RPMI7951 (cell line): ENCODE results near the gene PPP6R2. TPM values are rescaled to one million over a fixed set of nuclear protein-coding genes. Genes with fewer than 3 reads are reported as not detected.
"Not testable (repeated sequence)": the region's sequence is repeated elsewhere in the genome, so short reads cannot be mapped to it uniquely, and the experiment has no call there.

ENCODE experiments used
- DNase-seq: peaks from one replicate; pipeline ENCODE4 v3.0.0-alpha.2; 2012; ENCODE audit warnings: low read depth
- total RNA-seq: library from RNA; depleted of rRNA; stranded (reverse); fragments of >200 nt; shearing (Covaris generic); gene quantifications from 2 replicates; pipeline ENCODE4 v1.2.3, GENCODE V29; 2014

The PPP6R2 gene
- total RNA-seq, 1 experiment from 2014 or later: 15.3 TPM

DNA sequence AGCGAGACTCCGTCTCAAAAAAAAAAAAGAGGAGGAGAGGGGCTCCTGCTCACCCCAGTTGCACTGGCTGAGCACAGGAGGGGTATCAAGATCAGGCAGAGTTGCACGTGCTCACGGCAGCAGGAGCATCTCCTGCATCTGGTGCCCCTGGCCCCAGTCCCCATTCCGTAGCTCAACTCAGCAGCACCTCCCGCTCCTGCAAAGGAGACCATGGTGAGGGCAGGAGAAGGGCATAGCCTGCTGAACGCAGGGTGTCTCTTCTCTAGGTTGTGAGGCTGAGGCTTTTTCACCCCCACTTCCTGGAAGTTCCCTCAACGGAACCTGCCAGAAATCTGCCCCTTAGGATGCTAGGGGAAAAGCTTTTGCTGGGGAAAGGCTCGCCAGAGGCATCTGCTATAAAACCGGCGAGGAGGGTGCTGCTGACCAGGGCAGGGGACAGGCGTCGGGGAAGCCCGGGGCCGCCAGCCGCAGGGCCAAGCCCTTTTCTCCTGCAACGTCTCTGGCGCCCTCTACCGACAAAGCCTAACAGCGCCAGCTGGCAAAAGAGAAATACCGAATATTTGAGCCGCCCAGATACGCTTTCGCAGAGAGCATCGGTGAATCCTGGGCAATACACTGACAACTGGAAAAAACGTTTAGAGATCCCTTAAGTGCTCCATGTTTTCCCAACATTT lies 1.0 kb upstream of the PPP6R2 start:
- DNase-seq: peak; percentile 78

GRCh38 chr22:50343541-50343935 lies 411 bp downstream of the PPP6R2 start:
- no peak for DNase-seq

GRCh38 chr22:50346470-50346869 lies 3.3 kb downstream of the PPP6R2 start:
- DNase-seq: no peak

- no peak for DNase-seq
Measured at GRCh38 chr22:50347157-50347556, 4.0 kb downstream of the PPP6R2 start.

DNA sequence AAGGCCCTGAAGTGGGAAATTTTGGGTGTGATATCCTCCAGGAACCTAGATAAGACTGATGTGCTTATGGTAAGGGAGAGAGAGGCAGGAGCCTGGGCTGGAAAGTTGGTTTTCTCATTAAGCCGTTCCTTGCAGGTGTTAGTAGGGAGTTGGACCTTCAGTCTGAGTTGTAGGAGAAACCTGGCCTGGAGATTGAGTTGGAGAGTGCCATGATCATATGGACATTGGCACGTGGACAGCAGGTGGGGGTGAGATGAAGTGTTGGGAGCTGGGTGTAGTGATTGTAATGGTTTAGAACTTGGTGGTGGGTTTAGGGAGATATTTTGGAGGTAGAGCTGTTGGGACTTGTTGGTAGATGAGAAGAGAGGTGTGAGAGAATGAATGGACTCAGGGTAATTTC lies 4.9 kb downstream of the PPP6R2 start:
- no peak for DNase-seq

DNA sequence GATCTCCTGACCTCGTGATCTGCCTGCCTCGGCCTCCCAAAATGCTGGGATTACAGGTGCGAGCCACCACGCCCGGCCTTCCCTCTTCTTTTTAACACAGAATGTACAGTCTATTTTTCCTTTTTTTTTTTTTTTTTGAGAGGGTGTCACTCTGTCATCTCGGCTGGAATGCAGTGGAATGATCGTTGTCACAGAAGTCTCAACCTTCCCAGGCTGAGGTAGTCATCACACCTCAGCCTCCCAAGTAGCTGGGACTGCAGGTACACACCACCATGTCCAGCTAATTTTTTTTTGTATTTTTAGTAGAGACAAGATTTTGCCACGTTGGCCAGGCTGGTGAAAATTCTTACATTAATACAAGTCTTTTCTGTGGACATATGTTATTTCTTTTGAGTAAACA lies 13.1 kb downstream of the PPP6R2 start:
- DNase-seq: no peak

DNA sequence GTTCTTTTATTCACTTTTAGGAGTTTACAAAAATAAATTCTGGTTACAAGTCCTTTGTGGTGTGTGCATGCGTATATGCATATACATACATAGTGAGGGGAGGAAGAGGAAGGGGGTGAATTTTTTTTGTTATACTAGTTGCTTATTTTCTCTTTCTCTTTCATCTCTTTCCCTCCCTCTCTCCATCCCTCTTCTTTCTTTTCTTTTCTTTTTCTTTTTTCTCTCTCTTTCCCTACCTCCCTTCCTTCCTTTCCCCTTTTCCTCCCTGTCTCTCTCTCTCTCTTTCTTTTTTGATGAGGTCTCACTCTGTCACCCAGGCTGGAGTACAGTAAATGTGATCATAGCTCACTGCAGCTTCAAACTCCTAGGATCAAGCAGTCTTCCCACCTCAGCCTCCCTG lies 14.1 kb downstream of the PPP6R2 start:
- no peak for DNase-seq

DNA sequence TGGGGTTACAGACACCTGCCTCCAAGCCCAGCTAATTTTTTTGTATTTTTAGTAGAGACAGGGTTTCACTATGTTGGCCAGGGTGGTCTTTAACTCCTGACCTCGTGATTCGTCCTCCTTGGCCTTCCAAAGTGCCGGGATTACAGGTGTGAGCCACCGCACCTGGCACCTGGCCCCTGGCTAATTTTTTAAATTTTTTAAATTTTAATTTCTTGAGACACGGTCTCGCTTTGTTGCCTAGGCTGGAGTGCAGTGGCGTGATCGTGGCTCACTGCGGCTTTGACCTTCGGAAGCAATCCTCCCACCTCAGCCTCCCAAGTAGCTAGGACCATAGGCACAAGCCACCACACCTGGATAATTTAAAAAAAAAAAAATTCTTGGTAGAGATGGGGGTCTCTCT lies 14.6 kb downstream of the PPP6R2 start:
- DNase-seq: no peak

DNA sequence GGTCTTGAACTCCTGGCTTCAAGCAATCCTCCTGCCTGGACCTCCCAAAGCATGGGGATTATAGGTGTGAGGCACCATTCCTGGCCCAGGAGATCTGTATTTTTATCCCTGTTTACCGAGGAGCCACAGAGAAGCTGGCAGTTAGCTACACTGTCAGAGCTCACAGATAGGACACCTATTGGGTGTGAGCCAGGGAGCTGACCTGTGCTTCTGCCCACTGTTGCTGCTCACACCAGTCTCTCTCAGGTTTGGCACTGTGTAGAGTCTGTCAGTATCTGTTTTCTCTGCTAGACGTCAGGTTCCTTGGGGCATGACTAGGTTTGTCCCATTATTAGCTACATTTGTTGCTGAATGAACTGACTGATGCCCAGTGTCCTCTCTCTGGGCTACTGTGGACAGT lies 17.5 kb downstream of the PPP6R2 start:
- DNase-seq: no peak

DNA sequence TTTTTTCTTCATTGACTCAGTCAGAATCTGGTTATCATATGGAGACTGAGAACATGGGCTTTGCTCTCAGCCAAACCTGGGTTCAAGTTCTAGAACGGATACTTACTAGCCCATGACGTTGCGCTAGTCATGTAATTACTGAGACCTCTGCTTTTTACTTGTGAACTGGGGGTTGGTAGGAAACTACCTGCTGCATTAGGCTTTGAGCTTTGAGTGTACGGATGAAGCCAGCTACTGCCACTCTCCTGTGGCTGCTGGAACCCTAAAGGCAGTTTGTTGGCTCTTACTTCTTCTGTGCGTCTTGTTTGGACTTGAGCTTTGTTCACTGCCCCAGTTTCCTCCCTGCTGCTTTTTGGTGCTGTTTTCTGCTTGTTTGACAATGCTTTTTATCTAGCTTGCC lies 18.1 kb downstream of the PPP6R2 start:
- no peak for DNase-seq

DNA sequence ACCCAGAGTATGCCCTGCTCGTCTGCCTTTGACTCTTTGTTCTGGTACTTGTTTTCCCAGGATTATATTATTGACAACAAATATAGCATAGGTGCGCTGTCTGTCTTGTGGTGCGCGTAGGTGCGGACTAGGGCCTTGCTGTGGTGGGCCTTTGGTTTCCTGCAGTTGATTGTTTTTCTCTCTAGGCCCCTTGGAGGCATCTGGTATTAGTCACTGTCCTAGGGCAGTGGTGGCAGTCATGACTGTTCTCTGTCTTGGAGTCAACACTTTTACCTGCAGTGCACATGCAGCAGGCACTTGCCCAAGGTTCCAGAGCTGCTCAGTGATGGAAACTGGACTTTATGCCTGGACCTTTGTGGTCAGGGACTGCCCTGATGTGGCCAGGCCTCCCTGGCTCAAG lies 18.6 kb downstream of the PPP6R2 start:
- no peak for DNase-seq

- no peak for DNase-seq
Measured at GRCh38 chr22:50363166-50363802, 20.2 kb downstream of the PPP6R2 start.

DNA sequence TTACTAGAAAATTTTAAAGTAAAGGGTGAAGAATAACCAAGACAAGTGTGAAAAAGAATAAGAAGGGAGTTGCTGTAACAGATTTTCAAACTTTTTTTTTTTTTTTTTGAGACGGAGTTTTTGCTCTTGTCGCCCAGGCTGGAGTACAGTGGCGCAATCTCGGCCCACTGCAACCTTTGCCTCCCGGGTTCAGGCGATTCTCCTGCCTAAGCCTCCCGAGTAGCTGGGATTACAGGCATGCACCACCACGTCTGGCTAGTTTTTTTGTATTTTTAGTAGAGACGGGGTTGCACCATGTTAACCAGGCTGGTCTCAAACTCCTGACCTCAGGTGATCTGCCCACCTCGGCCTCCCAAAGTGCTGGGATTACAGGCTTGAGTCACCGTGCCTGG lies 20.7 kb downstream of the PPP6R2 start:
- not testable (repeated sequence) for DNase-seq

- no peak for DNase-seq
Measured at GRCh38 chr22:50367778-50368500, 24.8 kb downstream of the PPP6R2 start.

DNA sequence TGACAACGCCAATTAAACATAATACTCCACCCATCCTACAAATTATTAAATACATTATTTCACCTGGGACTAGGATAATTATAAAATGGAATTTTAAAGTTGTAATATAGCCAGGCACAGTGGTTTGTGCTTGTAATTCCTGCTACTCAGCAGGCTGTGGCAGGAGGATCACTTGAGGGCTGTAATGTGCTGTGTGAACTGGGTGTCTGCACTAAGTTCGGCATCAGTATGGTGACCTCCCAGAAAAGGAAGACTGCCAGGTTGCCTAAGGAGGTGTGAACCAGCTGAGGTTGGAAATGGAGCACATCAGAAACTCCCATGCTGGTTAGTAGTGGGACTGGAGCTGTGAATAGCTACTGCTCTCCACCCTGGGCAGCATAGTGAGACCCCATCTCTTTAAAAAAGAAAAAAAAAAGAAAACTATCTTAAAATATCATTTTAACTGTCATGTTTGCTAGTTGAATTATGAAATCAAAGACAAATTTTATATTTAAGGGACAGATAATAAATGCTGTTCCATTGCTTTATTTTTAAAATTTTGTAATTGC lies 28.0 kb downstream of the PPP6R2 start:
- no peak for DNase-seq

DNA sequence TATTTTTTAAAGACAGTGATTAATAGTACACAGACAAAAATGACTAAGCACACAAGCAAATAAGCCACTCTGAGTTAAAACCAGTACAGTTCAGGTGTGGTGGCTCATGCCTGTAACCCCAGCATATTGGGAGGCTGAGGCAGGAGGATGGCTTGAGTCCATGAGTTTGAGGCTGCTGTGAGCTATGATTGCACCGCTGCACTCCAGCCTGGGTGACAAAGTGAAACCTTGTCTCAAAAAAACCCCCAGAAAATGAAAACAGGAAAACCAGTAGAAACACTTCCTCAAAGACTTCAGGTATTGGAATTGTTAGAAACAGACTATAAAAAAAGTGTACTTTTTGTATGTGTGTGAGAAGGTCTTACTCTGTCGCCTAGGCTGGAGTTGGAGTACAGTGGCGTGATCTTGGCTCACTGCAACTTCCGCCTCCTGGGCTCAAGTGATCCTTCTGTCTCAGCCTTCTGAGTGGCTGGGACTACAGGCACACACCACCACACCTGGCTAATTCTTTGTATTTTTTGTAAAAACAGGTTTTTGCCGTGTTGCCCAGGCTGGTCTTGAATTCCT lies 33.0 kb downstream of the PPP6R2 start:
- no peak for DNase-seq

DNA sequence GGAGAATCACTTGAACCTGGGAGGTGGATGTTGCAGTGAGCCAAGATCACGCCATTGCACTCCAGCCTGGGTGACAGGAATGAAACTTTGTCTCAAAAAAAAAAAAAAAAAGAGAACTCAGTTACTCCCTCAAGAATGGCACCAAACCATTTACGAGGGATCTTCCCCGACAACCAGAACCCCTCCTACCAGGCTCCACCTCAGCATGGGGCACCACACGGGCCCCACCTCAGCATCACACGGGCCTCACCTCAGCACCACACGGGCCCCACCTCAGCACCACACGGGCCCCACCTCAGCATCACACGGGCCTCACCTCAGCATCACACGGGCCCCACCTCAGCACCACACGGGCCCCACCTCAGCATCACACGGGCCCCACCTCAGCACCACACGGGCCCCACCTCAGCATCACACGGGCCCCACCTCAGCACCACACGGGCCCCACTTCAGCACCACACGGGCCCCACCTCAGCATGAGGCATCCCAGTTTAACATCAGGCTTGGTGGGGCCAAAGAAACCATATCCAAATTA lies 38.0 kb downstream of the PPP6R2 start:
- not testable (repeated sequence) for DNase-seq

DNA sequence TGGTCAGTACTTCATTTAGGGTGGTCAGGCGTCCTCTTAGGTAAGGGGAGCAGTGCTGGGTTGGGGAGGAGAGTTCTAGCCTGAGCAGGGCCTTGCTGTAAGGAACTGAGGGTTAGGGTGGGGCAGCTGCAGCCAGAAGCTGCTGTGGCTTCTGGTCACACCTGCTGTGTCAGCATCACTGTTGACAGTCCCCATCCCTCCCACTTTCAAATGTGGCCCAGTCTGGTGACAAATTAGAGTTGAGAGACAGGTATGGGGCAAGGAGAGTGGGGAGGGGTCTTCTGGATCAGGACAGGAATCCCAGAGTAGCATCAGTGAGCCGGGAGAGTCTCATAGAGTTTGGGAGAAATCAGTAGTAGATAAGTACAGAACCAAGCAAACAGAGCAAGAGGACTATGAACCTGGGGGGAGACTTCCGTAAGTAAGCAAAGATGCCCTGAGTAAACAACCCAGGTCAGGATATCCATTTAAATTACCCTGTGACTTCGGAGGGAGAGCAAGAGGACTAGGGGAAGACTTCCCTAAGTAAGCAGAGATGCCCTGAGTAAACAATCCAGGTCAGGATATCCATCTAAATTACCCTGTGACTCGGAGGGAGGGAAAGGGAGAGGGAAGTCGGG lies 53.7 kb downstream of the PPP6R2 start:
- no peak for DNase-seq

DNA sequence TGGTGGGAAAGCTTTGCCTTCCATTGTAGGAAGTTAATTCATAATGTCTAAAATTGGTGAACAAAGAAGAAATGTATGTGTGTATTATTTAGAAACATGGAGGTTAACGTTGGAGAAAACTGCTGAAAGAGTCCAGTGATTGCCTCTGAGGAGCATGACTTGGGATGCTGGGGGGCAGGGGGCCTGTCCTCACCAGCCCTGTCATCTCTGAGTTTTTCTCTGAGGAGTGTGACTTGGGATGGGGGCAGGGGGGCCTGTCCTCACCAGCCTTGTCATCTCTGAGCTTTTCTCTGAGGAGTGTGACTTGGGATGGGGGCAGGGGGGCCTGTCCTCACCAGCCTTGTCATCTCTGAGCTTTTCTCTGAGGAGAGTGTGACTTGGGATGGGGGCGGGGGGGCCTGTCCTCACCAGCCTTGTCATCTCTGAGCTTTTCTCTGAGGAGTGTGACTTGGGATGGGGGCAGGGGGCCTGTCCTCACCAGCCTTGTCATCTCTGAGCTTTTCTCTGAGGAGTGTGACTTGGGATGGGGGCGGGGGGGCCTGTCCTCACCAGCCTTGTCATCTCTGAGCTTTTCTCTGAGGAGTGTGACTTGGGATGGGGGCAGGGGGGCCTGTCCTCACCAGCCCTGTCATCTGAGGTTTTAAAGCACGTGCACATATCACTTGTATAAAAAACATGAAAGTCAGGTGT lies 54.4 kb downstream of the PPP6R2 start:
- not testable (repeated sequence) for DNase-seq

- DNase-seq: no peak
Measured at GRCh38 chr22:50398831-50399648, 55.9 kb downstream of the PPP6R2 start.
